22Rv1 (cell line): ENCODE data around the gene TRAP1.

Source experiments
- ZFX ChIP-seq: fragments of 450-650 bp; IDR thresholded peaks from 2 replicates; pipeline ENCODE4 v1.6.1; 2017; ENCODE audit warnings: antibody characterized with exemption, borderline replicate concordance
- TF ChIP-seq, protein P1 (sequence below): fragments of 450-650 bp; IDR thresholded peaks from 2 replicates; pipeline ENCODE4 v1.5.1; 2017; ENCODE audit warnings: mild to moderate bottlenecking

- TF ChIP-seq, protein P1, sequence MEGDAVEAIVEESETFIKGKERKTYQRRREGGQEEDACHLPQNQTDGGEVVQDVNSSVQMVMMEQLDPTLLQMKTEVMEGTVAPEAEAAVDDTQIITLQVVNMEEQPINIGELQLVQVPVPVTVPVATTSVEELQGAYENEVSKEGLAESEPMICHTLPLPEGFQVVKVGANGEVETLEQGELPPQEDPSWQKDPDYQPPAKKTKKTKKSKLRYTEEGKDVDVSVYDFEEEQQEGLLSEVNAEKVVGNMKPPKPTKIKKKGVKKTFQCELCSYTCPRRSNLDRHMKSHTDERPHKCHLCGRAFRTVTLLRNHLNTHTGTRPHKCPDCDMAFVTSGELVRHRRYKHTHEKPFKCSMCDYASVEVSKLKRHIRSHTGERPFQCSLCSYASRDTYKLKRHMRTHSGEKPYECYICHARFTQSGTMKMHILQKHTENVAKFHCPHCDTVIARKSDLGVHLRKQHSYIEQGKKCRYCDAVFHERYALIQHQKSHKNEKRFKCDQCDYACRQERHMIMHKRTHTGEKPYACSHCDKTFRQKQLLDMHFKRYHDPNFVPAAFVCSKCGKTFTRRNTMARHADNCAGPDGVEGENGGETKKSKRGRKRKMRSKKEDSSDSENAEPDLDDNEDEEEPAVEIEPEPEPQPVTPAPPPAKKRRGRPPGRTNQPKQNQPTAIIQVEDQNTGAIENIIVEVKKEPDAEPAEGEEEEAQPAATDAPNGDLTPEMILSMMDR: no peak
- no peak for TF ChIP-seq ZFX
Measured at GRCh38 chr16:3668626-3669025, 48.7 kb downstream of the TRAP1 start.
